Astrocyte of the hippocampus (primary cell): ENCODE data around the gene RAB8B.
"Not testable (repeated sequence)": the region's sequence is repeated elsewhere in the genome, so short reads cannot be mapped to it uniquely, and the experiment has no call there.

Experiments
- DNase-seq: peaks from one replicate; pipeline ENCODE4 v3.0.0; 2011; ENCODE audit warnings: low read depth, low spot score

The RAB8B gene

GRCh38 chr15:63208824-63209223, 19.4 kb downstream of the RAB8B start:
- not testable (repeated sequence) for DNase-seq

DNA sequence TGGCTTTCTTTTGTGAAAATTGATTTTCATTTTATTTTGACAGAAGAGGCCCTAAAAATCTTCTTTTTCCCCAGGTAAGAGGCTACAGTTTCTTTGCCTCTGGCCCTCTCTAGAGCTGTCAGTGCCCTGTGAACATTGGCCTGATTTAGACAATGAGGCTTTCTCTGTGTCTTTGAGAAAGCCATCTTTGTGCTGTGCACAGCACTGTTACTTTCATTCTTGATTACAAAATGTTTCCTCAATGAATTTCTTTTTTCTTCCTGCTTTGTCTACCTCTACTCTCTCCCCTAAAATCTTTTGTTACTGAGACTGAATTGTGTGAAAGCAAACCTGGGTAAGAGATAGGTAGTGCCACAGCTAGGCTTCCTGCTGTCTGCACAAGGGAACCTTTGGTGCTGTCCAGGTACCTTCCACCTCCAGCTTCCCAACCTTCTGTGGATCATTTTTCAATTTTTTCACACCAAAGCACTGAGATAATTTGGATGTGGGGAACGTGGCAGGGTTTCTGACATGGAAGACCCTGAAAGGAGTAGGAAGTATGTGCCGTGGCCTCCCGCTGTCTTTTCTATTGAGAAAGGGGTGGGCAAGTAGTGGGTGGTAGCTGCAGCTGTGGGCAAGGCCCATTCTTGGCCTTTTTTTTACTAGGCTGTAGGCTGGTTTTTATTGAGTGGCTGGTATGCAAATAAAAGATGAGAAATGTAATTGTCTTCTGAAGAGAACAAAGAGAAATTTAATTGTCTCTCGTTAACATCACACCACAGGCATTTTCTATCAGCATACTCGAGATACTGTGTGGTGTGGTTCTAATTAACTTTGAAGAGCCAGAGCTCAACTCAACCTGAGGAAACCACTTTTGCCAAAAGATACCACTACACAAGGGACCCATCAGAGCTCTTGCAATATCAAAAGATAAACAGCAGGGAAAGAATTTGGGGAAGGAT, 21.0 kb downstream of the RAB8B start:
- no peak for DNase-seq

GRCh38 chr15:63211092-63211490, 21.7 kb downstream of the RAB8B start:
- DNase-seq: no peak

DNA sequence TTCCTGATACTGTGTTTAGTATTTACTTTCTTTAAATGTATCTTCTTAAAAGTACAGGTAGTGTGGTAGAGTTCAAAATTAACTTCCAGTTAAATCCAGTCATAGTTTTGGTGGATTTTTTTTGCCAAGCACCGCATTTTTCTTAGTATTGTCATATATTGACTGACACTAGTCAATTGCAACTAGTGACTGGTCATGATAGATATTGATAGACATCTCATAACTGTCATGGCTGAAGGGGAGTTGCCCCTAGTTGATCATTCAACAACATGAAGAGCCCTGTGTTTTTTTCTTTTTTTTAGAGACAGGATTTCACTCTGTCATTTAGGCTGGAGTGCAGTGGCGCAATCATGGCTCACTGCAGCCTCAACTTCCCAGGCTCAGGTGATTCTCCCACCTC, 22.1 kb downstream of the RAB8B start:
- DNase-seq: no peak

DNA sequence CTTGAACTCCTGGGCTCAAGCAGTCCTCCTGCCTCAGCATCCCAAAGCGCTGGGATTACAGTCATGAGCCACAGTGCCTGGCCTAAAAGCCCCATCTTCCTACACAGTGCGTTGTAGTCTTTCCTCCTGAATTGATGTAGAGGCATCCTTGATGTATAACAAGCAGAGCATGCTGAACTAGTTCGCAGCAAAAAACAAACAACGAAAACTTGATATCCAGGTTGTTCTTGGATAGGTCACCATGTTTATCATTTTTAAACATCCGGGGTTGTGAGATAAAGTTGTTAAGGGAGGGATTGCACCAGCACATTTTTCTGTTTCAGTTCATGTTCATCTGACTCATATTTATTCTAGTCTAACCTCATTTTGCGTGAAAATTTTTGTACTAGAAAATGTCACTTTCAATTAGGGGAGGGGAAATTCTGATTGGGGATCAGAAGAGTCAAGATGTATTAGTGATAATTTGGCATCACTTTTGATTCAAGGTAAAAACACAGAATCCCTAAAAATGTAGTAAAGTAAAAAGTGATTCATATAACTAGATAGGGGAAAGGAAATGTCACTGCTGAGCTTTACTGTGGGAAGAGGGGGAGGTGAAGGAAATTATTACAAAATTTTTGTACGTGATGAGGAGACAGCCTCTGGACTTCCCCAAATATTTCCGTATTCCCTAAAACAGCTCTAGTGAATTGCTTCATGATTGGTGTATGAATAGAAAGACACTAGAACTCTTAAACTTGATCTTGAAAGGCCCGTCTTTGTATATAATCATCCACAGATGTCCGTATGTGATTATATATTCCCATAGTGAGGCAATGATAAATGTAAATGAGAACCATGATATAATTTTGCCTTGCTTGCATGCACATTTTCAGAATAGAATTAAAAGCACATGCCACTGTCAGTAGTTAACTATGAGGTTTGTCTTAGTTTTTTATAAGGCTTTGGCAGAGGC, 22.9 kb downstream of the RAB8B start:
- no peak for DNase-seq

DNA sequence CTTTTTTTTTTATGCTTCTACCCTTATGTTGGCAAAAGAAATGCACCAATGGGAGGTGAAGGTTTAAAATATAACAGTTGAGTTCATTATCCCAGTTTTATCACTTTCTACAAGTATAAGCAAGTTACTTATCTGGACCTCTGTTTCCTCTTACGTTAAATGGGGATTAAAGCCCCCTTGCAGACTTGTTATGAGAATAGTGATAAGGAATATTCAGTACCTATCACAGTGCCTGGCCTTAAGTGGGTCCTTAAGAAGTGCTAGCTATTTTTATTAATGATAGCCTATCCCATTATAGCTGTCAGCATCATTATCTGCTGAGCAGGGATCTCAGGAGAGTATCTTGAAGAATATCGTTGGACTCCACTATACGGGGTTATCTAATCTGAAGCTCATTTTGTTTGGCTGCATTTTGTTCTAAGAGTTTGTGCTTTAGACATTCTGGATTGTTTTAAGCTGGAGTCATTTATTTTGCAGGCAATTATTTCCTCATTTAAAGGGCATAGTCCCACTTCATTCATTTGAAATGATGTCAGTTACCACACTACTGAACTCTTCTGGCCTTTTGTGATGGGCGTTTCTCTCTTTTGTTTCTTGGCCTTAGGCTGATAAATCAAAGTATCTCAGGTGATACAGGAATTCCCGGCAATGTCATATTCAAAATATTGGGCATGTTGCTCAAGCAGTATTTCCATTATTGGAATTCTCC, 28.8 kb downstream of the RAB8B start:
- DNase-seq: peak; percentile 74

- DNase-seq: no peak
Observed at GRCh38 chr15:63219196-63219710, 29.8 kb downstream of the RAB8B start.

DNA sequence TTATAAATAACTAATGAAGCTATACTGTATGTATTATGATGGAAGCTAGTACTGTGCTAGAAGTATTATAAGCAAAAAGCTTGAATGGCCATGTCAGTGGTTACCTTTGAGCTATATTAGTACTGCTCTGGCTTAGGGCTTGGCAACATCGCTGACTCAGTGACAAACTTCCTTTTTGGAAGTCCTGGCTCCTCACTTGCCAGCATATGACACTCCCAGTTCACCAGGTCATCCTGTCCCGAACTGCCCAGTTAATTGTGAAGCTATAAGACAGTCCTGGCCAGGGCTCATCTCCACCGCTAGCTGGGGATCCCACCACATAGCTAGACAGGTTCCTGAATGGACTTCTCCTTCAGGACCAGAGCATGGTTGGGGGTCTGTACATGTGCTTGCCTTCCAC, 31.9 kb downstream of the RAB8B start:
- DNase-seq: no peak

DNA sequence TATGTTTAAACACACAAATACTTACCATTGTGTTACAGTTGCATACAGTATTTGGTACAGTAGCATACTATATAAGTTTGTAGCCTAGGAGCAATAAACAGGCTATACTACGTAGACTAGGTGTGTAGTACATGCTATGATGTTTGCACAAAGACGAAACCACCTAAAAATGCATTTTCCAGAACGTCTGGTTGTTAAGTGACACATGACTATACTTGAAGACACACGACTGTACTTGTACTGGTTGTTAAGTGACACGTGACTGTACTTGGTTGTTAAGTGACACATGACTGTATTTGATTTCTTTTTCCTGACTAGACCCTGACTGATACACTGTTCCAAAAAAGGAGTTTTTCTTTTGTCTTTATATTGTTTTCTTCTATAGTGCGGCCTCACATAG, 34.1 kb downstream of the RAB8B start:
- DNase-seq: no peak

DNA sequence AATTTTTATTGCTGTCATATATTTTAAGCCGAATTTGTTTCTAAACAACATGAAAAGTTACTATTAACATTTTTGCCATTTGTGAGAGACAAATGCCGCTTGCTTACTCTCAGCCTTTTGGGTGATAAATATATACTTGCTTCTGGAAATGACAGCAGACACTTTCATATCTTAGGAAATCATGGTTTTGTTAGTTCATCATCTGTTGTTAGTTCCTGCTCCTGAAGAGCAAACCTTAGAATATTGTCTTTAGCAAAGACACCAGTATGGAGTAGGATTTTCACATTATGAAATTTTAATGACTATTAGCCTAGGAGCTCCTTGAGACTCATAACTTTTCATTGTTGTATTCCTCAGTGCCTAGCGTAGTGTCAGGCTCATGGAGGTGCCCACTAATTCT, 36.0 kb downstream of the RAB8B start:
- no peak for DNase-seq

DNA sequence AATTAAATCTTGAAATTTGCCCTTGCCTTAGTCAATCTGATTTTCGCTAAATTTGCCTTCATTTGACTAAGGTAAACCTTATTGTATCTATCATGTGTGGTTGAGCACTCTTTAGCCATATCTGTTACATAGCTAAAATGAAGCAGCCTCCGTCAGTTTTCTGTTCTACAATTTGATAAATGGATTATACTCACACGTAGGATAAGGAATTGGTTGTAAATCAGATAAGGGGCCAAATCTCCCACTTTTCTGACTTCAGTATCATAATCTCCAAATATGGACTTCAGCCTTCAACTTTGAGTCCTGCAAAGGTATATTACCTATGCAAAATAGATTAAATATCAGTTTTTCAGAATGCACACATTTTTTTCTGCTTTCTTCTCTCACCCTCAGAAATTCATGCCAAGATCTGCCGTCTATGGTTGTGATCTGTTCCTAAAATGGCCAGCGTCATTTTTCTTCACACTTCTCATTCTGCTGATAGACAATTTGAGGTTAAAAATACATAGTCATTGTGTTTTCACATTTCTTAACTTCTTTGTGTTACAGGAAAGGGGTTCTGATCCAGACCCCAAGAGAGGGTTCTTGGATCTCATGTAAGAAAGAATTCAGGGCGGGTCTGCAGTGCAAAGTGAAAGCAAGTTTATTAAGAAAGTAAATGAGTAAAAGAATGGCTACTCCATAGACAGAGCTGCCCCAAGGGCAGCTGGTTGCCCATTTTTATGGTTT, 36.9 kb downstream of the RAB8B start:
- DNase-seq: no peak

DNA sequence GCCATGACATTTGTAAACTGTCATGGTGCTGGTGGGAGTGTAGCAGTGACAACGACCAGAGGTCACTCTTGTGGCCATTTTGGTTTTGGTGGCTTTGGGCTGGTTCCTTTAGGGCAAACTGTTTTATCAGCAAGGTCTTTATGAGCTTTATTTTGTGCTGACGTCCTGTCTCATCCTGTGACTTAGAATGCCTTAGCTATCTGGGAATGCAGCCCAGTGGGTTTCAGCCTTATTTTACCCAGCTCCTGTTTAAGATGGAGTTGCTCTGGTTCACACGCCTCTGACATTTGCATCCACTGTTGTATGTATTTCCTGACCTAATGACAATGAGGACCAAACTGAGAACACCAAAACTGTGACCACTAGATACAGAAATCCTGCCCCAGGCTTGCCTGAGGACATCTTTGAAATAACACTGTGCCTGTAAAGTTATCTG, 37.6 kb downstream of the RAB8B start:
- no peak for DNase-seq

DNA sequence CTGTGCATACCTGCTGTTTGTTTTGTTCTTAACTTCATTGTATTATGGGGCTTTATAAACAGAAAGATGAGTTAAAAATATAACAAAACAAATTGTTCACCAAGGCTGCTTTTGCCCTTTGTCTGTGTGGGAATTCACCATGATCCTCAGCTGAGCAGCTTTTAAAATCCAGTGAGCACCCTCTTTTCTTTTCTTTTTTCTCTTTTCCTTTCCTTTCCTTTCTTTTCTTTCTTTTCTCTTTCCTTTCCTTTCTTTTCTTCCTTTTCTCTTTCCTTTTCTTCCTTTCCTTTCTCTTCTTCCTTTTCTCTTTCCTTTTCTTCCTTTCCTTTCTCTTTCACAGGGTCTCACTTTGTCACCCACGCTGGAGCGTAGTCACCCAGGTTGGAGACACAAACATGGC, 38.3 kb downstream of the RAB8B start:
- no peak for DNase-seq

- no peak for DNase-seq
Observed at GRCh38 chr15:63231206-63231605, 41.8 kb downstream of the RAB8B start.

DNA sequence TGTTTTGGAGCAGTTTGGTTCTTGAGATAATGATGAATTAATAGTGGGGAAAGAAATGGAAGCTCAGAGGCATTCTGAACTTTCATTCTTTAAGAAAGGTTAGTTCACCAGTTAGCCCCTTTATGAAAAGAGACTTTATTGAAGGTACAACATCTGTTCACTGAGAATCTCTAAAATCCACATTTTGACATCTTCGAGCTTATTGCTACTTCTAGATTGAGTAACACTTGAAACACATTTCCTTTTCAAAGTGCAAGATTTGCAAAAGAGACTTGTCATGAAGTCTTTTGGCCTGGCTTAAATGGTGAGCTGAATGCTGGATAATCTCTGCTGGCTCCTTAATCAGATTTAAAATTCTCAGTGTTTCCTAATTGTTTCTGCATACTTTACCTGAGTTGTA, 42.3 kb downstream of the RAB8B start:
- no peak for DNase-seq

GRCh38 chr15:63232405-63232804, 43.0 kb downstream of the RAB8B start:
- DNase-seq: no peak

- no peak for DNase-seq
Observed at GRCh38 chr15:63232943-63233342, 43.5 kb downstream of the RAB8B start.

GRCh38 chr15:63233667-63234423, 44.4 kb downstream of the RAB8B start:
- peak; percentile 56 for DNase-seq

DNA sequence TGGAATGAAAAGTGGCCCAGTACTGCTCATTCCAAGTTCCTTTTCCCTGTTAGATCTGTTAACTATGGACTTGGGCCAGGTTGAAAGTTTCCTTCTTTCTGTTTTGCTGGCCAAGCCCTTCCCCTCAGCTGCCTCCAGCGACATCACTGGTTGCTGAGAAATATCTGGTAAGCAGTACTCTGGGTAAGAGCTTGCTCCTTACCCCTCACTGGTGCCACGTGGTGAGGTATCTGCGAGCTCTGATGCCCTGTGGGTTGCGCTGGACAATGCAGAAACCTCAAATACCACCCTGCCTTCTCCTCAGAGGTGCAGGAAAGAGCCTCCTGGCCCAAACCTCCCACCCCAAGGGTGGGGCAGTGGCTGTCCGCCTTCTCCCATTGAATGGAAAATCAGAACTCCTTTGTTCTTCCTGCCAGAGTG, 45.1 kb downstream of the RAB8B start:
- peak; percentile 79 for DNase-seq

DNA sequence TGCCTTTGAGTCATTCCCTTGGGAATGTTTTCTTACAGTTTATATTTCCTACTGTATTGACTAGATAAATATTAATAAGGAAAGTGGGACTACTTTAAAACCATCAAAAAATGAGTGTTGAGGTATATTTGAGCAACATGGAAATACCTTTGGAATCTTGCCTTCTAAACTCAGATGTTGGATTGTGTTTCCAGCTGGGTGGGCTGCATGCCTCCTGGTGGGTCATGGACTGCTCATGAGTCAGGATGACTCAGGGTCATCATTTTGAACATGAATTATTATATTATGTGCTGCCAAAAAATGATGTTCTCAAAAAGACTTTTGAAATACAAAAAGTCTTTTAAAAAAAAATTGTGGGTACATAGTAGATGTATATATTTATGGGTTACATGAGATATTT, 46.9 kb downstream of the RAB8B start:
- DNase-seq: no peak
